Measurements from ENCODE around the gene TBCEL. TPM values are rescaled to one million over a fixed set of nuclear protein-coding genes. Genes with fewer than 3 reads are reported as not detected.

Gene TBCEL
- total RNA-seq, 1 experiment from 2014 or later = 19.2 TPM

- DNase-seq (ENCODE audit: low read depth) = no peak
These were observed 114.4 kb downstream of the TBCEL start for GRCh38 chr11:121138259-121138658.

GRCh38 chr11:121140369-121140768 is 116.5 kb downstream of the TBCEL start:
- no peak for DNase-seq (ENCODE audit: low read depth)

Other genes with a start within 250 kb of the TBCEL start
- 0.32 and 0.40 TPM in 2 replicates for gene TECTA, start 77.1 kb downstream of the TBCEL start, total RNA-seq (2014; rRNA removed)